ENCODE results near the gene SLC9C1.

The SLC9C1 gene

DNA sequence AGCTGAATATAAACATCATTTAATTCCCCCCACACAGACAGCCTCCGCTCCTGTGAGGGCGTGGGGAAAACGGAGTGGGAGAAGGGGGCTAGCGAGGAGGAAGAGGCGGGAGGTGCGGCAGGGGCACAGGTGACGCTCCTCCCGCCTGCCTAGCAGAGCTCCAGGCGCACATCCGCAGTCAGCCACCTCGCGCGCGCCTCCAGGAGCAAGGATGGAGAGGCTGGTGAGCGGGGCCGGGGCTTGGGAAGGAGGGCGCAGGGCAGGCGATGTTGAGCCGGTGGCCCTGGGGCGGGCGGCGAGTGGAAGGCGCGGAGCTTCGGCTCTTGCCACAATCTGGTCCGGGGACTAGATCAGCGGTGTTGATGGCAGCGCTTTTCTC, 39.0 kb upstream of the SLC9C1 start, which contains the start of gene CD200:
TSS of gene CD200 (plus strand) at position 155 of the 379 bp plus-strand sequence. CDS start at position 212, 57 bp downstream.
- Histone ChIP-seq H3K27me3 (ENCODE audit: control insufficient read depth in 2 of 2, insufficient read depth in 2 of 2, low read length in 2 of 2) (no peaks in the 10 kb centered on the region), H3K4me1 (ENCODE audit: control insufficient read depth in 2 of 2, insufficient read depth in 2 of 2, low read length in 2 of 2) (peaks cover 0 to 2% of the 10 kb centered on the region in 2 donors), H3K4me3 (ENCODE audit: low read length in 2 of 2) (peak within 1 kb of the TSS; percentile 74 to 83), H3K36me3 (ENCODE audit: control insufficient read depth in 2 of 2, insufficient read depth in 2 of 2, low read length in 2 of 2) (no peaks in the 10 kb centered on the region), H3K27ac (ENCODE audit: low read depth in 2 of 2, low read length in 2 of 2) (peak within 1 kb of the TSS; percentile 67 to 73), H3K9me3 (ENCODE audit: control insufficient read depth in 2 of 2, low read length in 2 of 2) (no peaks in the 10 kb centered on the region), H3K9ac (ENCODE audit: low read depth in 1 of 2, low read length in 2 of 2) (peak within 1 kb of the TSS; percentile 65 to 70)

DNA sequence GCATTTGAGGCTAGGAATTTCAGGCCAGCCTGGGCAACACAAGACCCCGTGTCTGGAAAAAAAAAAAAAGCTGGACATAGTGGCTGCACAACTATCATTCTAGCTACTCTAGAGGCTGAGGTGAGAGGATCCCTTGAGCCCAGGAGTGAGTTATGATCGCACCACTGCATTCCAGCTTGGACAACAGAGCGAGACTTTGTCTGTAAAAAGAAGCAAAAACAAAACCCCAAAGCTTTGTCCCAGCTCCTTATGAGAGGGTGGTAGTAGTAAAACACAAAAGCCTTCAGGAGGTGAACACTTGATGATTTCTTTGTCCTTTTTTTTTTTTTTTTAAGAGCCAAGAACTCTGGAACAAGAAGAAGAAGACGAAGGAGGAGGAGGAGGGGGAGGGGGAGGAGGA, 37.8 kb upstream of the SLC9C1 start:
- H3K9ac ChIP-seq (ENCODE audit: low read depth in 1 of 2, low read length in 2 of 2): no peak overlapping the region
- H3K36me3 ChIP-seq (ENCODE audit: control insufficient read depth in 2 of 2, insufficient read depth in 2 of 2, low read length in 2 of 2): no peaks in the 10 kb centered on the region
- no peak overlapping the region for H3K27ac ChIP-seq (ENCODE audit: low read depth in 2 of 2, low read length in 2 of 2)
- H3K4me1 ChIP-seq (ENCODE audit: control insufficient read depth in 2 of 2, insufficient read depth in 2 of 2, low read length in 2 of 2): peaks cover 0 to 2% of the 10 kb centered on the region in 2 donors
- no peaks in the 10 kb centered on the region for H3K27me3 ChIP-seq (ENCODE audit: control insufficient read depth in 2 of 2, insufficient read depth in 2 of 2, low read length in 2 of 2)
- H3K9me3 ChIP-seq (ENCODE audit: control insufficient read depth in 2 of 2, low read length in 2 of 2): no peaks in the 10 kb centered on the region
- H3K4me3 ChIP-seq (ENCODE audit: low read length in 2 of 2): no peak overlapping the region

DNA sequence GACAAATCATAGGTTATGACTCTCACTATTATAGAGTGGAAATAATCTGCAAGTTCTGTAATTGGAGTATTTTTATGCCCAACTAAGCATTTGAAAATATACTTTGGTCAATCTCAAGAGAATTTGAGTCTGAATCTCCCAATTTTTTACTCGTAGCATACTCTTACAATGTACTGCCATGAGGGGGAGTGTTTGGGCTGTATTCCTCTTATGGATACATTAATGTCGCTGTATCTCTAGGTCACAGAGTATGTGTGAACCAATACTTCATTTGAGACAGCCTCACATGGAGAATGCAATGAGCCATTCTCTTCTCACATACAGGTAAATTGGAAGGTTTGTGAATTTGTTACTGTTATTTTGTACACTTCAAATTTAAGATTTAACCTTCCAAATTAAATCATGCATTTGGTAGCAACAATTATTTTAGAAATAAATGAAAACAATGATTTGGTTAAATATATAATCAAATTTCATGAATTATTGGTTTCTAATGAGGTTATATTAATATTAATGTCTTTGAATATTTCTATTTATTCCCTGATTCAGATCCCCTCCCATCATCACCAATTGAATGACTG, 33.4 kb upstream of the SLC9C1 start:
- Histone ChIP-seq H3K27me3 (ENCODE audit: control insufficient read depth in 2 of 2, insufficient read depth in 2 of 2, low read length in 2 of 2) (no peaks in the 10 kb centered on the region), H3K36me3 (ENCODE audit: control insufficient read depth in 2 of 2, insufficient read depth in 2 of 2, low read length in 2 of 2) (no peaks in the 10 kb centered on the region), H3K9me3 (ENCODE audit: control insufficient read depth in 2 of 2, low read length in 2 of 2) (no peaks in the 10 kb centered on the region), H3K4me1 (ENCODE audit: control insufficient read depth in 2 of 2, insufficient read depth in 2 of 2, low read length in 2 of 2) (no peaks in the 10 kb centered on the region), H3K4me3 (ENCODE audit: low read length in 2 of 2) (no peak overlapping the region), H3K27ac (ENCODE audit: low read depth in 2 of 2, low read length in 2 of 2) (no peak overlapping the region), H3K9ac (ENCODE audit: low read depth in 1 of 2, low read length in 2 of 2) (no peak overlapping the region)

DNA sequence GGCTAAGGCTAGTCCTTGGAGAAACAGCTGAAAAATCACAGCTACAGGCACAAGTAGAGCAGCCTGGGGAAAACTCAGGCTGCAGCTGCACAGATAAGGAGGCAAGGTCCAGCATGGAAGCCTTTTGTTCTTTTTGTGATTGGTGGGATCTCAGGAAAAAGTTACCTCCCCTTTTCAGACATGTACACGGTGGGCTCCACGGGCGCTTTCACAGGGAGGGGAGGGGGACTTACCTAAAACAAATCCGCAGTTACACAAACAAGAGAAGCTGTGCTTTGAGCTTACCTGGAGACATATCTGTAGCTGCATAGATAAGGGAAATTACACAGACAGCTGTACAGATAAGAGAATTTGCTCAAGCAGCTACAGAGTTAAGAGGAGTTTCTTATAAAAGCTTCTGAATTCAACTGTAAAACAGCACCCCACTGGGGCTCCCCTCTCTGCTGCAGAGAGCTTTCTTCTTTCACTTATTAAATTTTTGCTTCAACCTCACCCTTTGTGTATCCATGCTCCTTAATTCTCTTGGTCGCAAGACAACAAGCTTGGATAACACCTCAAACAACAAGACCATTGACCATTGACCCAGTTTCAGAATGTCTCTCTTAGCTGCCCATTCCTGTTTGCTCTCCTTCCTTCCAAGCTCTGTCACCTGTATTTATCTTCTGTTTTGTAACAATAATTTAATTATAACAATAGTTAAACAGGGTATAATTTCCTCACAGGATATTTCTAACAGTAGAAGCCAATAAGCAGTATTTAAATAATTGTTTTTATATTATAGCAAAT, 28.0 kb upstream of the SLC9C1 start:
- H3K27me3 ChIP-seq (ENCODE audit: control insufficient read depth in 2 of 2, insufficient read depth in 2 of 2, low read length in 2 of 2): no peaks in the 10 kb centered on the region
- peak overlapping the region; percentile 4 to 58 for H3K4me3 ChIP-seq (ENCODE audit: low read length in 2 of 2)
- no peak overlapping the region for H3K9ac ChIP-seq (ENCODE audit: low read depth in 1 of 2, low read length in 2 of 2)
- no peaks in the 10 kb centered on the region for H3K36me3 ChIP-seq (ENCODE audit: control insufficient read depth in 2 of 2, insufficient read depth in 2 of 2, low read length in 2 of 2)
- H3K4me1 ChIP-seq (ENCODE audit: control insufficient read depth in 2 of 2, insufficient read depth in 2 of 2, low read length in 2 of 2): no peaks in the 10 kb centered on the region
- no peak overlapping the region for H3K27ac ChIP-seq (ENCODE audit: low read depth in 2 of 2, low read length in 2 of 2)
- no peaks in the 10 kb centered on the region for H3K9me3 ChIP-seq (ENCODE audit: control insufficient read depth in 2 of 2, low read length in 2 of 2)

DNA sequence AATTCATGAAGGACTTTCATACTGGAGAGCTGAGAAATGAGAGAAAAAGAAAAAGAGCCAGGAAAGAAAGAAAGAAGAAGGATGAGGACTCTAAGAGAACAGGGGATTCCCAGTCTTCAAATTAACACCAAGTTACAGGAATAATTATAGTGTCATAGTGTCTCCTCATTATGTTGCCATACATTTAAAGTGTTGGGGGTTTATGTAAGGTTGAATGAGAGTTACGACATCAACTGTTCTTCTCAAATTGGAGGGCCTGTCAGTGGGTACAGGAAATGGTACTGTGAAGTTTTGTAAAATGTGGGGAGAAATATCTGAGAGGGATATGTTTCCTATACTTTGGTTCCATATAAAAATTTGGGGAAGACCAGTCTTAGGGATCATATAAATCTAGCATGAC, 26.7 kb upstream of the SLC9C1 start:
- no peaks in the 10 kb centered on the region for H3K4me1 ChIP-seq (ENCODE audit: control insufficient read depth in 2 of 2, insufficient read depth in 2 of 2, low read length in 2 of 2)
- no peaks in the 10 kb centered on the region for H3K36me3 ChIP-seq (ENCODE audit: control insufficient read depth in 2 of 2, insufficient read depth in 2 of 2, low read length in 2 of 2)
- H3K4me3 ChIP-seq (ENCODE audit: low read length in 2 of 2): no peak overlapping the region
- no peaks in the 10 kb centered on the region for H3K9me3 ChIP-seq (ENCODE audit: control insufficient read depth in 2 of 2, low read length in 2 of 2)
- H3K9ac ChIP-seq (ENCODE audit: low read depth in 1 of 2, low read length in 2 of 2): no peak overlapping the region
- H3K27ac ChIP-seq (ENCODE audit: low read depth in 2 of 2, low read length in 2 of 2): no peak overlapping the region
- H3K27me3 ChIP-seq (ENCODE audit: control insufficient read depth in 2 of 2, insufficient read depth in 2 of 2, low read length in 2 of 2): no peaks in the 10 kb centered on the region

DNA sequence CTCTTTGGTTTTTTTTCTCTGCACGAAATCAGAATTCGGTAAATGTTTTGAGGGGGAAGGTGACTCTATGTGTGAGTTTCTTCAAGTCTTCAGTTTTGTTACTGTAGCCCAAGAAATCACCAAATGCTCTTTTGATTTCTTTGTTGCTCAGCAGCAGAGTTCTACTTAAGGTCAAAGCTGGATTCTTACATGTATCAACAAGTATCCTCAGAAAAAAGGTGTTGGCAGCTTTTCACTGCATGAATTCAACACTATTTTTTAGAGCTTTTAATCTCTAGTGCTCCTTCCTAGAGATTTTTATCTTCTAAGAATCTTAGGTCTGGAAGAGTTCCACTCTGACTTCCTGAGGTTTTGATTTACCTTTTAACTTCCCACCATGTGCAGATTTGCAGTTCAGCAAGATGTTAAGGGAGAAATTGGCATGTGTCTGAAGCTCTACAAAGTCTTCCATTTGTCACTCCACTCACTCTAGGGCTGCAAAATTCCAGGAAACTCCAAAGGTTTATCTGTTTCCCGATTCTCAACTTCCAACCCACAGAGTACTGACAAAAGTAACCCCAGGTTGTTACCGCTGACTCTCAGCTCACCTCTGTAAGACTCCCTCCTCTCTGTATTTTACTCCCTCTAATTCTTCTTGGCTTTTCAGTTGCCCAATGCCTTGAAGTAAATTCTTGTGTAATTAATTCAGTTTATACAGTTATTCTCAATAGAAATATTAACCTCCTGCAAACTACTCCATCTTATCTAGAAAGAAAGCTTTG, 25.7 kb upstream of the SLC9C1 start:
- no peak overlapping the region for H3K9ac ChIP-seq (ENCODE audit: low read depth in 1 of 2, low read length in 2 of 2)
- no peak overlapping the region for H3K4me3 ChIP-seq (ENCODE audit: low read length in 2 of 2)
- H3K9me3 ChIP-seq (ENCODE audit: control insufficient read depth in 2 of 2, low read length in 2 of 2): no peaks in the 10 kb centered on the region
- H3K27ac ChIP-seq (ENCODE audit: low read depth in 2 of 2, low read length in 2 of 2): no peak overlapping the region
- H3K4me1 ChIP-seq (ENCODE audit: control insufficient read depth in 2 of 2, insufficient read depth in 2 of 2, low read length in 2 of 2): no peaks in the 10 kb centered on the region
- no peaks in the 10 kb centered on the region for H3K27me3 ChIP-seq (ENCODE audit: control insufficient read depth in 2 of 2, insufficient read depth in 2 of 2, low read length in 2 of 2)
- no peaks in the 10 kb centered on the region for H3K36me3 ChIP-seq (ENCODE audit: control insufficient read depth in 2 of 2, insufficient read depth in 2 of 2, low read length in 2 of 2)

DNA sequence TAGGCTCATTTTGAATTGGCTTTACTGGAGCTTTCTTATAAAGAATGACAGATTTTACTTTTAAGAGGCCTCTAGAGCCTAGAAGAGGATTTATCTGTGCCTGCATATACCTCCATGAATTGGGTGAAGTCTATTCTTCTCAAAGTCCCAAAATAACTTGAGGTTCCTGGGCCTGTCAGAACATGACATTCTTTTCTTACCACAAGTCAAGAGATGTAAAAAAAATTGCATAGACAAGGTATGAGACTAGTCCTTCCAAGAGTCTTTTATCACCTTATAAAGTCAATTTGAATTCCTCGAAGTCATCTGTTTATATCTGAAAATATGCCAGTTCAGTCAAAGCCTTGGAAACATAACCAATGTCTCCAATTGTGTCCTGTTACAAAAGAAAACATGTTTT, 21.8 kb upstream of the SLC9C1 start:
- H3K27me3 ChIP-seq (ENCODE audit: control insufficient read depth in 2 of 2, insufficient read depth in 2 of 2, low read length in 2 of 2): no peaks in the 10 kb centered on the region
- no peak overlapping the region for H3K4me3 ChIP-seq (ENCODE audit: low read length in 2 of 2)
- no peaks in the 10 kb centered on the region for H3K9me3 ChIP-seq (ENCODE audit: control insufficient read depth in 2 of 2, low read length in 2 of 2)
- H3K36me3 ChIP-seq (ENCODE audit: control insufficient read depth in 2 of 2, insufficient read depth in 2 of 2, low read length in 2 of 2): no peaks in the 10 kb centered on the region
- no peak overlapping the region for H3K27ac ChIP-seq (ENCODE audit: low read depth in 2 of 2, low read length in 2 of 2)
- H3K9ac ChIP-seq (ENCODE audit: low read depth in 1 of 2, low read length in 2 of 2): no peak overlapping the region
- no peaks in the 10 kb centered on the region for H3K4me1 ChIP-seq (ENCODE audit: control insufficient read depth in 2 of 2, insufficient read depth in 2 of 2, low read length in 2 of 2)

DNA sequence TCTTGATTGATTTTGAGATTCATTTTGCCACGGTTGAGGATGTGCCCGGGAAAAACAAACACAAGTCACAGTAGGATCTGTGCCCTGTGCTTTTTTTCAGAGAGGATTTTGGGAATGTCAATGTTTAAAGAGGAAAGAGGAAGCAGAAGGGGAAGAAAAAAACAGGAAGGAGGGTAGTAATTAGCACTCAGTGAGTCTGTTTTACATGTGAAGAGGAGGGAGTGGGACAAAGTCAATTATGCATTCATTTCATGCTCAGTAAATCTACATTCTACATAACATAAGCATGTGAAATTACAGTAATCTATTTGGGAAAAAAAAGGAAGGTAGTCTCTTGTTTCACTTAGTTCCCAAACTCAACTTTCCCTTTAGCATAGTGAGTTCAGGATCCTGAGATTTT, 20.6 kb upstream of the SLC9C1 start:
- H3K9ac ChIP-seq (ENCODE audit: low read depth in 1 of 2, low read length in 2 of 2): no peak overlapping the region
- no peak overlapping the region for H3K27ac ChIP-seq (ENCODE audit: low read depth in 2 of 2, low read length in 2 of 2)
- no peaks in the 10 kb centered on the region for H3K9me3 ChIP-seq (ENCODE audit: control insufficient read depth in 2 of 2, low read length in 2 of 2)
- no peaks in the 10 kb centered on the region for H3K4me1 ChIP-seq (ENCODE audit: control insufficient read depth in 2 of 2, insufficient read depth in 2 of 2, low read length in 2 of 2)
- H3K27me3 ChIP-seq (ENCODE audit: control insufficient read depth in 2 of 2, insufficient read depth in 2 of 2, low read length in 2 of 2): no peaks in the 10 kb centered on the region
- no peak overlapping the region for H3K4me3 ChIP-seq (ENCODE audit: low read length in 2 of 2)
- H3K36me3 ChIP-seq (ENCODE audit: control insufficient read depth in 2 of 2, insufficient read depth in 2 of 2, low read length in 2 of 2): no peaks in the 10 kb centered on the region

DNA sequence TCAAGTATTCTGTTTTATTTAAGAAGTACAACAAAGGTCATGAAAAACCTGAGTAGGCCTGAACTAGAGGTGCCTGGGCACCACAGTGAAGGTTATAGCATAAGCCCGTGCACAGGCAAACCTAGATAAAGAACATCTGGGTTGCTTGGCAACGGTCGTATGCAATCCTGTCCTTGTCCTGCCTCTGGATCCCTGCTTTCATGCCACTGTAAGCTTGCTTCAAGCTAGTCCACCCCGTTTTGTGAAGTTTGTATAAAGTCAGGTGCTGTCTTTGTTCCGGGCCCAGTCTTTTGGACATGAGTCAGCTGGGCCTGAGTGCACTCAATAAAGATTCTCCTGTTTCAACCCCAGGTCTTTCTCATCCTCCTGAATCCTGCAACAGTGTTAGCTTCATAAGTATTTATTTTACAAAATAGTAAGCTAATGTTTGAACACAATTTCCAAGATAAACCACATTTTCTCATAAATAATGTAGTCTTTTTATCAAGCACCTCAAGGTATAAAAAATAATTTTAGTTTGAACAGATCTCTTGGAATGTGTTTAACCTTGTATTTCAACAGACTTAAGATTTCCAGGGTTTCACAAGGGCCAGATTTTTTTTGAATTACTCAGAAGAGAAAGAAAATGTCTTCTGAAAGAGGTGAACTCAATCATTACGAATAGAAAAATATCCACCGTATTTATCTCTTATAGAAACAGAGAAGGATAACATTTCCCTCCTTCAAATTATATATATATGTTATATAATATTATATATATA, 14.3 kb upstream of the SLC9C1 start:
- peaks cover 3 to 8% of the 10 kb centered on the region in 2 donors for H3K4me1 ChIP-seq (ENCODE audit: control insufficient read depth in 2 of 2, insufficient read depth in 2 of 2, low read length in 2 of 2)
- H3K27me3 ChIP-seq (ENCODE audit: control insufficient read depth in 2 of 2, insufficient read depth in 2 of 2, low read length in 2 of 2): no peaks in the 10 kb centered on the region
- no peaks in the 10 kb centered on the region for H3K36me3 ChIP-seq (ENCODE audit: control insufficient read depth in 2 of 2, insufficient read depth in 2 of 2, low read length in 2 of 2)

More for the DNA sequence above, 14.3 kb upstream of the SLC9C1 start:
- H3K9me3 ChIP-seq (ENCODE audit: control insufficient read depth in 2 of 2, low read length in 2 of 2): no peaks in the 10 kb centered on the region
- H3K9ac ChIP-seq (ENCODE audit: low read depth in 1 of 2, low read length in 2 of 2): no peak overlapping the region
- H3K27ac ChIP-seq (ENCODE audit: low read depth in 2 of 2, low read length in 2 of 2): no peak overlapping the region
- H3K4me3 ChIP-seq (ENCODE audit: low read length in 2 of 2): no peak overlapping the region

All from mucosa of rectum (tissue), 2 donors.